CD4-positive, alpha-beta T cell treated with Interleukin-4 for 1 hour (primary cell): ENCODE results near the gene ALLC.

Experiments used
- DNase-seq, 2 donors: peaks; one replicate each; pipeline ENCODE4 v3.0.0-alpha.2; 2020 to 2022

ALLC gene

DNA sequence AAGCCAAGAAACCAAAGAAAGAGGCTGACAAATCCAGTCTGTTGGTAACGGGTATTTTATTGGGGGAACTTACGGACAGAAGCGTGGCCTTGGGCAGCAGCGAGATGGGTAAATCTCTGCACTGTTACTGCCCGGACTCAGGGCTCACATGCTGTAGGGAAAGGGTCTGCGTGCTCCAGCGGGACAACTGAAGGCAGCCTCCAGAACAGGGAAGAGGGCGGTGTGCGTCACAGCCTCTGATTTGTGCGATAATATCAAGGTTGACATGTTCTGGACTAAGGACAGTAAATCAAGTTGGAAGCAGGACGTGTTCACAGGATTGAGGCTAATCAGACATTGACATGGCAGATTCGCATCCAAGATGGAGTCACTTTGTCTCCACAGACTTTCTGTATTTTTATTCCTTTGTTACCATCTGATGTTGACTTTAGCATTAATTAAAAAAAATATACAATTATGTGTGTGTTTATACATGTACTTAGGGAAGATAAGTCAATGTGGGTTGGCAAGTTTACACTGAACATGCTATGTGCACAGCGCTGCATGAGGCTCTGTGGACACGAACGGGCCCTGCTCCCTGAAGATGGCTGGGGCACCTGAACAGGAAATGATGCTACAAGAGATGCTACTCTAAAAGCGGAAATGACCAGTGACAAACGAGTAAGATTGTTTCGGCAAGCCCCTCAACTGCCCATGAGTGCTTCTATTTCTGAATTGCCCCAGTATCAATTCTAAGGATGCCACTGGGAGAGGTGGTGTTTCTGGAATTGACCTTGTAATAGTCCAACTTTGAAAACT is 22.7 kb downstream of the ALLC start:
- no peak for DNase-seq

DNA sequence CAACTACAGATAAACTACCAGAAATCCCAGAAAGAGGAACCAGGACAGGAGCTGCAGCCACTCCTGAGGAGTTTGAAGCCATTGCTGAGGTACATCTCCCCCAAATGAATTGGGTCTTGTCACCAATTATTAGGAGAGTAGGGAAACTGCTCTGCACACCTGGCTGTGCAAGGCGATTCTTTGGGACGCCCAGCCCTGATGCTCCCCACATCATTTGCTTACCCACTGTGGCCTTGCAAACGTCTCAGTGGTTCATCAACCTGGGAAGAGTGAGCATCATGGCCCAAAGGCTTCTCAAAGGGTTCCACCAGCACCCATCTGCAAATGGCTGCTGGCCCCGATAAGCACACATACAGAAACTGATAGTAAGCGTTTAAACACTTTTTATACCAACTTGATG is 23.6 kb downstream of the ALLC start:
- DNase-seq, result no peak

DNA sequence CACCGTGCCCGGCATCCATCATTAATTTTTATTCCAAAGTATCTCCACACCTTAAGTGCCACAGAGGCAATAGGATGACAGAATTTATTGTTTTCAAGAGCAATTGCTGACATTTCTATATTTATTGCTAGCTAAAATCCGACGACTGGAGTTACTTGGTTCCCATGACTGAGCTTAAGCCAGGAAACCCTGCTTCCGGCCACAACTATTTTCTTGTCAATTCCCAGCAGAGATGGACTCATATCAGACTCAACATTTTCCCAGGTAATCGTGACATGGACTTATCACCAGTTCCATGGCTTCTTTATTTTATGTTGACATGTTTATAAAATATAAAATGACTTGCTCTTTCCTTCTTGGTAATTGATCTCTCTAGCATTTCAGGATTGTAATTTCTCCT is 24.8 kb downstream of the ALLC start:
- no peak for DNase-seq

DNA sequence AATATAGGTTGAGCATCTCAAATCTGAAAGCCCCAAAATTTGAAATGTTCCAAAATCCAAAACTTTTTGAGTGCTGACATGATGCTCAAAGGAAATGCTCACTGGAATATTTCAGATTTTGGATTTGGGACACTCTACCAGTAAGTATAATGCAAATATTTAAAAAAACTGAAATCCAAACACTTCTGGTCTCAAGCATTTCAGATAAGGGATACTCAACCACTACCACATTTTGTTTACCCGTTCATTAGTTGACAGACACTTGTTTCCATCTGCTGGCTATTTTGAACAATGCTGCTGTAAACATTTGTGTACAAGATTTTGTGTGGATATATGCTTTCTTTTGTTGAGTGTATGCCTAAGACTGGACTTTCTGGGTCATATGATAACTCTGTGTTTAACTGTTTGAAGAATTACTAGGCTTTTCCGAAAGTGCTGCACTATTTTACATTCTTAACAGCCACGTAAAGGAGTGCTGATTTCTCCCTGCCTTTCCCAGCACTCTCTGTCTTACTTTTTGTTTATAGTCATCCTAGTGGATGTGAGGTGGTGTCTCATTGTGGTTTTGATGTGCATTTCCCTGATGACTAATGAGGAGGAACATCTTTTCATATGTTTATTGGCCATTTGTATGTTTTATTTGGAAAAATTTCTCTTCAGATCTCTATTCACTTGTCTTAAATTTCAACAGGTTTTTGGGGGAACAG is 25.9 kb downstream of the ALLC start:
- no peak for DNase-seq

DNA sequence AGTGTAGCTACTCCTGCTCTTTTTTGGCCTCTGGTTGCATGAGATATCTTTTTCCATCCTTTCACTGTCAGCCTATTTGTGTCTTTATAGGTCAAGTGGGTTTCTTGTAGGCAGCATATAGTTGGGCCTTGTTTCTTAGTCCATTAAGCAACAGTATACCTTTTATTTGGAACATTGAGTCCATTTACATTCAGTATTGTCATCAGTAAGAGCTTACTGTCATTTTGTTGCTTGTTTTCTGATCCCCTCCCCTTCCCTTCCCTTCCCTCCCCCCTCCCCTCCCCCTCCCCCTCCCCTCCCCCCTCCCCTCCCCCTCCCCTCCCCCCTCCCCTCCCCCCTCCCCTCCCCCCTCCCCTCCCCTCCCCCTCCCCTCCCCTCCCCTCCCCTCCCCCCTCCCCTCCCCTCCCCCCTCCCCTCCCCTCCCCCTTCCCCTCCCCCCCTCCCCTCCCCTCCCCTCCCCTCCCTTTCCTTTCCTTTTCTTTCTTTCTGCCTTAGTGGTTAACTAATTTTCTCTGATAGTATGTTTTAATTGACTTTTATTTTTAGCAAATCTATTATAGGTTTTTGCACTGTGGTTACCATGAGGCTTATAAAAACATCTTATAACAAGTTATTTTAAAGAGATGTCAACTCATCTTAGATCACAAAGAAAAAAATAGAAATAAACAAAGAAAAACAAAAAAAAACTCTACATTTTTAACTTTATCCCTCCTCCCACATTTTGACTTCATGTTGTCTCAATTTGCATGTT is 32.2 kb downstream of the ALLC start:
- no peak for DNase-seq

DNA sequence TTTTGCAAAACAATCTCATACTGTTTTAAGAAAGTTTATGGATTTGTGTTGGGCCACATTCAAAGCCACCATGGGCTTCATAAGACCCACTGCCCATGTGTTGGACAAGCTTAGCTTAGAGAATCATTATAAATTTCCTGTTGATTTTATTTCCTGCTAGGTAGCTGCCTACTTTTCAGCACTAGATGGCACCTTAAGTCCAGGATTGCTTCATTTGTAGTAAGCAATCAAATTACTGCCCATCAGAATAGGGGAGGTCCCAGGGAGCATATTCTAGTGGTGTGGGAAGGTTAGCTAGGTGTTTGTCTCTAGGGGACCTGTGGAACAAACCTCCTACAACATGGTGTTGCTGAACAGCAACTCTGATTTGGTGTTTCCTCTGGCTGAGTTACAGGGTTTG is 34.4 kb downstream of the ALLC start:
- no peak for DNase-seq

DNA sequence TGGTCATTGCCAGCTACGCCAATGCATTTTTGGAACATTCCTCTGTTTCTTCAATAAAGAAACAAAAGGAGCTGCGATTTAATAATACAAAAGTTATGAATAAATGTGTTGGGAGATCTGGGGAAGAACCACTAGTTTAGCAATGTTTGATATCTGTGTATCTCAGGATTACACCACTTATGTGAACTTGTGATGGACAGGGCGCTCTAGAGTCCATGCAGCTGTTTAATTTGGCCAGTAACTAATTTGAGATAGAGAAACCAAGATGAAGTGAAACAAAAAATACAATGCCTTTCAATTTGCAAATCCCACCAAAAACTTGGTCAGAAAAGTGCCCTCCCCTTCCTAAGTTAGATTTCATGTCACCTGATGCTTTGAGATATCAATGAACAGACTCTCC is 38.5 kb downstream of the ALLC start:
- no peak for DNase-seq

GRCh38 chr2:3701071-3701470 is 43.1 kb downstream of the ALLC start:
- DNase-seq, result no peak

- DNase-seq, result no peak
Observed at GRCh38 chr2:3703236-3703756, 45.3 kb downstream of the ALLC start, which contains the start of gene DCDC2C. Gene DCDC2C, plus strand, starts transcription at chr2:3703575. Its CDS starts 177 bp downstream, at chr2:3703752.

DNA sequence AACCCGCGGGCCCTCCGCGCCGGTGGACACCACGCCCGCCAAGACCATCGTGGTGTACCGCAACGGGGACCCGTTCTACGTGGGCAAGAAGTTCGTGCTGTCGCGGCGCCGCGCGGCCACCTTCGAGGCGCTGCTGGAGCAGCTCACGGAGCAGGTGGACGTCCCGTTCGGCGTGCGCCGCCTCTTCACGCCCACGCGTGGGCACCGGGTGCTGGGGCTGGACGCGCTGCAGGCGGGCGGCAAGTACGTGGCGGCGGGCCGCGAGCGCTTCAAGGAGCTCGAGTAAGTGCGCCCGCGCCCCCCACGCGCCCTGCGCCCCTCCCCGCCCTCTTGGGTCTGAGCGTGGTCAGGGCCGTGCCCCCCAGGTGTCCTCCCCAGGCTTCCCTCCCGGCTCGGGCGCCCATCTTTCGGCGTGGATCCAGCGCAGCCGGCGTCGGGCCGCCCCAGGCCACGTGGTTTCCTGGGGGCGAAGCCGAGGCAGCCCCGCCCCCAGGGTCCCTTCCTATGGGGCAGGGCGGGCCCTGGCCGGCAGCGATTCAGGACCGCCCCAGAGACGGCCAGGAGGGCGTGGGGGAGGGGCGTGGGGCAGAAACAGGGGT is 45.9 kb downstream of the ALLC start:
- DNase-seq, result no peak

- DNase-seq, result no peak
Observed at GRCh38 chr2:3704692-3705091, 46.7 kb downstream of the ALLC start.

DNA sequence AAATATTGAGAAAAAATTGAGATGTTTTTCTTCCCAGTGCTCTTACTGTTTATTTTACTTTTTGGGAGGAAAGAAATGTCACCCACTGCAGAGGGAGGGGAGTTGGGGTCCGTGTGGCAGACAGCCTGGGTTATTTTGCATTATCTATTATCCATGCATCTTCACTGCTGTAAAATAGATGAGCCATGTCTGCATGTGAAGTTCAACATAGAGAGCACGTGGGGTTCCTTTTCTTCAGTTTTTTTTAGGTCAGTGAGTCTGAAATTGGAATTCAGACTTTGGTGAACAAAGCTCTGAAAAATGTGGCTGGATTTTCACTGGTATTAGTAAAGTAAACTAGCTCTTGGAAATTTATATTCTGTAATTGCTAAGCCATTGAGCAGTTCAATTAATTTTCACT is 47.8 kb downstream of the ALLC start:
- no peak for DNase-seq

- no peak for DNase-seq
Observed at GRCh38 chr2:3706892-3707291, 48.9 kb downstream of the ALLC start.

GRCh38 chr2:3708576-3708975 is 50.6 kb downstream of the ALLC start:
- DNase-seq, result no peak

GRCh38 chr2:3709225-3709624 is 51.2 kb downstream of the ALLC start:
- no peak for DNase-seq

DNA sequence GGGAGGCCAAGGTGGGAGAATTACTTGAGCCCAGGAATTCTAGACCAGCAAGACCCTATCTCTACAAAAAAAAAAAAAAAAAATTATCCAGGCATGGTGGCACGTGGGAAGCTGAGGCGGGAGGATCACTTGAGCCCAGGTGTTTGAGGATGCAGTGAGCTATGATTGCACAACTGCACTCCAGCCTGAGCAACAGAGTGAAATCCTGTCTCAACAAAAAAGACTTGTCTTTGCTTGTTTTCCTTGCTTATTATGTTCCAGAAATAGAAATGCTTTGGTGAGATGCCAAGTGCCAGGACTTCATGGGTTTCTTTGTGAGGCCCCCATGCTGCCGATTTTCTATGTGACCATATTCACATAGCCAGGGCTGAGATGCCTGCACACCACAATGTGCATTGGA is 54.4 kb downstream of the ALLC start:
- DNase-seq, result no peak

DNA sequence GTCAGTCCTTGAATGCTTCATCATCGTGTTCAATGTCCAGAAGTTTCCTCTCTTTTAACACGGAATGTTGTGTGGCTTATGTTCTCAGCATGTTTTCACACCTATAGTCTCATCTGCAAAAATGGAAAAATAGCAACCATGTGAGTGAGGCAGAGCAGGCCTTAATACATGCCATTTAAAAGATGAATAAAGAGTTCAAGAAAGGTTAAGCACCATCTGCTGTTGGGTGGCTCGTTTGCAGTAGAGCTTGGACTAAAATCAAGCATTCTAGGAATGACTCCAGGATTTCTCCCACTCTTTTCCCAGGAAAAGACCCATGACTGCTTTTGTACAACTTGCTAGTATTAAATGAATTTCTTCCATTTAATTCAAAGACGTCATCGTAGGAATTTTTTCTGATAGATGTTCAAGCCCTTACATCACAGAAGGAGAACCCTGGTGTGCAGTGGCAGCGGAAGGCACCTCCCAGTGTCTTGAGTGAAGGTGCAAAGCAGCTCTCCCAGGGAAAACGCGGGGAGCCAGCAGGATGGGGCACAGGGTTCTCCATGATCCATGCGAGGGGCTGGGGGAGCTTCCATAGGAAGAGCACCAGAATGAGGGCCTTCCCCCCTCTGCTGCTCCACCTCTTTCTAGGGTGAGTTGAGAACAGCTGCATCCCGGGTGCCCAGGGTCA is 55.0 kb downstream of the ALLC start:
- DNase-seq, result no peak

DNA sequence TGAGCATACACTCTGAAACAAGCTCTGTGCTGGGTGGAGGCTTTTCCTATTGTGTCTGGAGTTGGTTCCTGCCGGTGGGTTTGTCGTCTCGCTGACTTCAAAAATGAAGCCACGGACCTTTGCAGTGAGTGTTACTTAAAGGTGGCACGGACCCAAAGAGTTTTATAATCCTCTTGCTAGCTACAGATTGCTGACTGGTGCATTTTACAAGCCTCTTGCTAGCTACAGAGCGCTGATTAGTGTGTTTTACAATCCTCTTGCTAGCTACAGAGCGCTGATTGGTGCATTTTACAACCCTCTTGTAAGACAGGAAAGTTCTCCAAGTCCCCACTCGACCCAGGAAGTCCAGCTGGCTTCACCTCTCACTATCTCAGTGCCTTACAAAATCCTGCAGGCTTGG is 60.7 kb downstream of the ALLC start:
- DNase-seq, result no peak

- DNase-seq, result no peak
Observed at GRCh38 chr2:3725002-3725401, 67.0 kb downstream of the ALLC start.

GRCh38 chr2:3725458-3726250 is 67.7 kb downstream of the ALLC start:
- no peak for DNase-seq

- no peak for DNase-seq
Observed at GRCh38 chr2:3726511-3726910, 68.5 kb downstream of the ALLC start.
